ENCODE data around the gene SNED1.

Gene SNED1

GRCh38 chr2:241038374-241039180 is 40.2 kb downstream of the SNED1 start:
- peak overlapping the region in 1 of 2 donors; percentile 86 for H3K4me3 Mint-ChIP-seq
- peaks cover 0 to 8% of the 10 kb centered on the region in 2 donors for H3K36me3 Mint-ChIP-seq
- ATAC-seq (replicated peaks), result no peak
- H3K4me1 Mint-ChIP-seq, result peaks cover 43 to 72% of the 10 kb centered on the region in 2 donors
- no peak for DNase-seq
- H3K27me3 Mint-ChIP-seq, result no peaks in the 10 kb centered on the region
- H3K27ac Mint-ChIP-seq, result peak overlapping the region; percentile 95
- H3K9me3 Mint-ChIP-seq, result no peaks in the 10 kb centered on the region

GRCh38 chr2:241039416-241039815 is 41.0 kb downstream of the SNED1 start:
- Mint-ChIP-seq H3K4me3 (peak overlapping the region in 1 of 2 donors; percentile 48), H3K36me3 (peaks cover 0 to 8% of the 10 kb centered on the region in 2 donors), H3K27ac (no peak overlapping the region), H3K27me3 (no peaks in the 10 kb centered on the region), H3K9me3 (no peaks in the 10 kb centered on the region), H3K4me1 (peaks cover 42 to 72% of the 10 kb centered on the region in 2 donors)
- ATAC-seq (replicated peaks), result no peak
- DNase-seq, result no peak

- peaks cover 40 to 72% of the 10 kb centered on the region in 2 donors for H3K4me1 Mint-ChIP-seq
- H3K9me3 Mint-ChIP-seq, result peaks cover 2 to 3% of the 10 kb centered on the region in 2 donors
- H3K27ac Mint-ChIP-seq, result peak overlapping the region; percentile 95
- ATAC-seq (replicated peaks), result no peak
- no peaks in the 10 kb centered on the region for H3K27me3 Mint-ChIP-seq
- H3K36me3 Mint-ChIP-seq, result peaks cover 4 to 11% of the 10 kb centered on the region in 2 donors
- DNase-seq, result no peak
- H3K4me3 Mint-ChIP-seq, result peak overlapping the region in 1 of 2 donors; percentile 63
Observed at GRCh38 chr2:241040081-241040803, 41.8 kb downstream of the SNED1 start.

GRCh38 chr2:241041589-241042158 is 43.3 kb downstream of the SNED1 start:
- peak; percentile 68 for DNase-seq
- peaks cover 2 to 5% of the 10 kb centered on the region in 2 donors for H3K9me3 Mint-ChIP-seq
- H3K27ac Mint-ChIP-seq, result peak overlapping the region; percentile 95
- ATAC-seq (replicated peaks), result peak; percentile 90 to 94
- no peaks in the 10 kb centered on the region for H3K27me3 Mint-ChIP-seq
- peaks cover 4 to 16% of the 10 kb centered on the region in 2 donors for H3K36me3 Mint-ChIP-seq
- H3K4me1 Mint-ChIP-seq, result peaks cover 40 to 66% of the 10 kb centered on the region in 2 donors
- peak overlapping the region; percentile 57 to 63 for H3K4me3 Mint-ChIP-seq

- DNase-seq (no peak), ATAC-seq (replicated peaks) (no peak)
- Mint-ChIP-seq H3K36me3 (peaks cover 4 to 16% of the 10 kb centered on the region in 2 donors), H3K4me3 (no peak overlapping the region), H3K9me3 (peaks cover 2 to 5% of the 10 kb centered on the region in 2 donors), H3K27ac (no peak overlapping the region), H3K4me1 (peaks cover 29 to 49% of the 10 kb centered on the region in 2 donors), H3K27me3 (no peaks in the 10 kb centered on the region)
Observed at GRCh38 chr2:241043581-241043980, 45.2 kb downstream of the SNED1 start.

DNA sequence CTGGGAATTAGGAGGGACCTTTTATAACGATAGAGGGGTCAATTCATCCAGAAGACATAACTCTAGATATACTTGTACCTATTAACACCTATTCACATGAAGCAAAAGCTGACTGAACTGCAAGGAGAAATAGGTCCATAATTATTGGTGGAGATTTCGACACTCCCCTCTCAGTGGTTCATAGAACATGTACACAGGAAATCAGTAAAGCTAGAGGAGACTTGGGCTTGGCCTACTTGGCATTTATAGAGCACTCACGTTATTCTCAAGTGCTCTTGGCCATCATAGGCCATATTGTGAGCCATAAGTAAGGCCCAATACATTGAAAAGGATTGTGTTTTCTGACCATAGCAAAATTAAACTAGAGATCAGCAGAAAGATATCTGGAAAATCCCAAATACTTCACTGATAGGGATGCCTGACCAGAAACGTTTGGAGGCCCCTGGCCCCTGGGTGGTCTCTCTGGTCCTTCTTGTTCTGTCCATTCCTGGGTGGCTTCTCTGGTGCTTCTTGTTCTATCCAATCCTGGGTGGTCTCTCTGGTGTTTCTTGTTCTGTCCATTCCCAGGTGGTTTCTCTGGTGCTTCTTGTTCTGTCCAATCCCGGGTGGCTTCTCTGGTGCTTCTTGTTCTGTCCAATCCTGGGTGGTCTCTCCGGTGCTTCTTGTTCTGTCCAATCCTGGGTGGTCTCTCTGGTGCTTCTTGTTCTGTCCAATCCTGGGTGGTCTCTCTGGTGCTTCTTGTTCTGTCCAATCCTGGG is 49.0 kb downstream of the SNED1 start:
- H3K27ac Mint-ChIP-seq, result no peak overlapping the region
- ATAC-seq (replicated peaks), result no peak
- DNase-seq, result no peak
- peaks cover 2 to 5% of the 10 kb centered on the region in 2 donors for H3K9me3 Mint-ChIP-seq
- H3K4me3 Mint-ChIP-seq, result no peak overlapping the region
- peaks cover 4 to 17% of the 10 kb centered on the region in 2 donors for H3K36me3 Mint-ChIP-seq
- H3K27me3 Mint-ChIP-seq, result no peaks in the 10 kb centered on the region
- peaks cover 8 to 11% of the 10 kb centered on the region in 2 donors for H3K4me1 Mint-ChIP-seq

- H3K9me3 Mint-ChIP-seq, result peaks cover 2 to 5% of the 10 kb centered on the region in 2 donors
- peaks cover 6 to 17% of the 10 kb centered on the region in 2 donors for H3K36me3 Mint-ChIP-seq
- no peak overlapping the region for H3K27ac Mint-ChIP-seq
- DNase-seq, result no peak
- no peak overlapping the region for H3K4me3 Mint-ChIP-seq
- H3K27me3 Mint-ChIP-seq, result no peaks in the 10 kb centered on the region
- H3K4me1 Mint-ChIP-seq, result peaks cover under 1 to 2% of the 10 kb centered on the region in 2 donors
- no peak for ATAC-seq (replicated peaks)
Observed at GRCh38 chr2:241048149-241048948, 49.9 kb downstream of the SNED1 start.

- no peaks in the 10 kb centered on the region for H3K27me3 Mint-ChIP-seq
Observed at GRCh38 chr2:241048949-241049343, 50.5 kb downstream of the SNED1 start.

GRCh38 chr2:241049739-241050623 is 51.6 kb downstream of the SNED1 start:
- Mint-ChIP-seq H3K9me3 (peaks cover 2 to 4% of the 10 kb centered on the region in 2 donors), H3K27ac (no peak overlapping the region), H3K36me3 (peaks cover 5 to 16% of the 10 kb centered on the region in 2 donors), H3K4me3 (no peak overlapping the region), H3K27me3 (no peaks in the 10 kb centered on the region), H3K4me1 (no peaks in the 10 kb centered on the region)
- no peak for ATAC-seq (replicated peaks)
- DNase-seq, result no peak

More at GRCh38 chr2:241048949-241049343, 50.5 kb downstream of the SNED1 start:
- ATAC-seq (replicated peaks), result no peak
- no peak for DNase-seq
- Mint-ChIP-seq H3K4me3 (no peak overlapping the region), H3K36me3 (peaks cover 6 to 17% of the 10 kb centered on the region in 2 donors), H3K27ac (no peak overlapping the region), H3K4me1 (no peaks in the 10 kb centered on the region), H3K9me3 (peaks cover 2 to 5% of the 10 kb centered on the region in 2 donors)

GRCh38 chr2:241050624-241051577 is 52.5 kb downstream of the SNED1 start:
- H3K4me3 Mint-ChIP-seq, result no peak overlapping the region
- H3K9me3 Mint-ChIP-seq, result no peaks in the 10 kb centered on the region
- peaks cover 2 to 10% of the 10 kb centered on the region in 2 donors for H3K36me3 Mint-ChIP-seq
- no peaks in the 10 kb centered on the region for H3K27me3 Mint-ChIP-seq
- H3K4me1 Mint-ChIP-seq, result no peaks in the 10 kb centered on the region
- H3K27ac Mint-ChIP-seq, result no peak overlapping the region
- DNase-seq (no peak), ATAC-seq (replicated peaks) (peak in 1 of 2 donors; percentile 67)

- no peak overlapping the region for H3K27ac Mint-ChIP-seq
- no peak overlapping the region for H3K4me3 Mint-ChIP-seq
Observed at GRCh38 chr2:241051578-241052487, 53.4 kb downstream of the SNED1 start.

More at GRCh38 chr2:241051578-241052487, 53.4 kb downstream of the SNED1 start:
- Mint-ChIP-seq H3K36me3 (peaks cover 4 to 9% of the 10 kb centered on the region in 2 donors), H3K9me3 (no peaks in the 10 kb centered on the region), H3K4me1 (no peaks in the 10 kb centered on the region), H3K27me3 (no peaks in the 10 kb centered on the region)
- no peak for ATAC-seq (replicated peaks)
- DNase-seq, result no peak

All from stimulated activated naive B cell treated with anti-CD40 and anti-IgM and Interleukin-4, amounts not matched to agents 10 μg/mL and 1 μg/mL and 100 μg/mL, for 72 hours (primary cell).